ENCODE data around the gene SHISA4.
"Not testable (repeated sequence)": the region's sequence is repeated elsewhere in the genome, so short reads cannot be mapped to it uniquely, and the experiment has no call there.

SHISA4 gene

DNA sequence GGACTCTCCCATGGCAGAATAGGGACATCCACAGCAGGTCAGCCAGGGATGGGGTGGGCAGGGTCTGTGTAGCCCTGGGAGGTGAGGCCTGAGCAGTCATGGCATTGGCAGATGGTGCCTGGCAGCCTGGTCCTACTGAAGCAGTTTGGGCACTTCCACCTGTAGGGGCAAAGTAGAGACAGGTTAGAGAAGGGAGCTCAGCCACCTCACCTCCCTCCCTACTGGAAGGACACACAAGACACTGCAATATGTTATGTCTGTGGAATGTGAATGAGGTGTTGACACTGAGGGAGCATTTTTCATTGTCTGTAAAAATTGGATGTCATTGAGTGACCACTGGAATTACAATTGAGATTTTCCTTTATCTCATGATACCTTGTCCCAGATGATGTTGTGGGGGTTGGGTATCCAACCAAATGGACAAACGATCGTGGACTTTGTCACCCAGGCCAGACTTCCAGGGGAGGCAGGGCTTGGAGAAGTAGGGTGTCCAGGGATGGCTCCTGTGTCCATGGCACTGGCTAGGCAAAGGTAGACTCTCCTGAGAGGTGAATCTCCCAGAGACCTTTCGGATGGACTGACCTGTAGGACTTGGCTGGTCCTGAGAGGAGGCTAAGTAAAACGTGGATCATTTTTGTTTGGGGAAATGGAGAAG is 9.7 kb downstream of the SHISA4 start:
- TF ChIP-seq, protein P1, sequence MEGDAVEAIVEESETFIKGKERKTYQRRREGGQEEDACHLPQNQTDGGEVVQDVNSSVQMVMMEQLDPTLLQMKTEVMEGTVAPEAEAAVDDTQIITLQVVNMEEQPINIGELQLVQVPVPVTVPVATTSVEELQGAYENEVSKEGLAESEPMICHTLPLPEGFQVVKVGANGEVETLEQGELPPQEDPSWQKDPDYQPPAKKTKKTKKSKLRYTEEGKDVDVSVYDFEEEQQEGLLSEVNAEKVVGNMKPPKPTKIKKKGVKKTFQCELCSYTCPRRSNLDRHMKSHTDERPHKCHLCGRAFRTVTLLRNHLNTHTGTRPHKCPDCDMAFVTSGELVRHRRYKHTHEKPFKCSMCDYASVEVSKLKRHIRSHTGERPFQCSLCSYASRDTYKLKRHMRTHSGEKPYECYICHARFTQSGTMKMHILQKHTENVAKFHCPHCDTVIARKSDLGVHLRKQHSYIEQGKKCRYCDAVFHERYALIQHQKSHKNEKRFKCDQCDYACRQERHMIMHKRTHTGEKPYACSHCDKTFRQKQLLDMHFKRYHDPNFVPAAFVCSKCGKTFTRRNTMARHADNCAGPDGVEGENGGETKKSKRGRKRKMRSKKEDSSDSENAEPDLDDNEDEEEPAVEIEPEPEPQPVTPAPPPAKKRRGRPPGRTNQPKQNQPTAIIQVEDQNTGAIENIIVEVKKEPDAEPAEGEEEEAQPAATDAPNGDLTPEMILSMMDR (IDR thresholded peaks at IDR 0.05; ENCODE audit: low read depth, low read length, missing control alignments) = no peak
- H3K4me3 ChIP-seq (ENCODE audit: low read depth, low read length) = no peak overlapping the region
- no peak for DNase-seq (ENCODE audit: low read depth)

DNA sequence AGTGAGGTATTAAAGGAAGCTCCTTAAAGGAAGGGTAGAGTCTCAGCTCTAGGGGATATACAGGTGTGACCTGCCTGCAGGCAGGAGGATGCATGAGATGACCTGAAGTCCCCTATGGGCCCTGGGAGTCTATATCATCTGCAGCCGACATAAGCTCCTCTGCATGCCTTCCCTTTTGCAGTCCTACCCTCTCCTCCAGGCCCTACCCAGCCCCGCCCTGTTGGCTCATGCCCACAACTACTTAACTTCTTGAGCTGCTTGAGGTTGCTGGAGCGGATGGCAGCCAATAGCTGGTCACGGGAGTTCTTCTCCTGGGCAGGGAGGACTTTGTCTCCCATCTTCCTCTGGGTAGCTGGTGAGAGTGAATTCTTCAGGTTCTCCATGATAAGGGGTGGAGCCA is 10.3 kb downstream of the SHISA4 start:
- no peak for DNase-seq (ENCODE audit: low read depth)
- TF ChIP-seq, protein P1 (IDR thresholded peaks at IDR 0.05; ENCODE audit: low read depth, low read length, missing control alignments) = no peak
- no peak overlapping the region for H3K4me3 ChIP-seq (ENCODE audit: low read depth, low read length)

DNA sequence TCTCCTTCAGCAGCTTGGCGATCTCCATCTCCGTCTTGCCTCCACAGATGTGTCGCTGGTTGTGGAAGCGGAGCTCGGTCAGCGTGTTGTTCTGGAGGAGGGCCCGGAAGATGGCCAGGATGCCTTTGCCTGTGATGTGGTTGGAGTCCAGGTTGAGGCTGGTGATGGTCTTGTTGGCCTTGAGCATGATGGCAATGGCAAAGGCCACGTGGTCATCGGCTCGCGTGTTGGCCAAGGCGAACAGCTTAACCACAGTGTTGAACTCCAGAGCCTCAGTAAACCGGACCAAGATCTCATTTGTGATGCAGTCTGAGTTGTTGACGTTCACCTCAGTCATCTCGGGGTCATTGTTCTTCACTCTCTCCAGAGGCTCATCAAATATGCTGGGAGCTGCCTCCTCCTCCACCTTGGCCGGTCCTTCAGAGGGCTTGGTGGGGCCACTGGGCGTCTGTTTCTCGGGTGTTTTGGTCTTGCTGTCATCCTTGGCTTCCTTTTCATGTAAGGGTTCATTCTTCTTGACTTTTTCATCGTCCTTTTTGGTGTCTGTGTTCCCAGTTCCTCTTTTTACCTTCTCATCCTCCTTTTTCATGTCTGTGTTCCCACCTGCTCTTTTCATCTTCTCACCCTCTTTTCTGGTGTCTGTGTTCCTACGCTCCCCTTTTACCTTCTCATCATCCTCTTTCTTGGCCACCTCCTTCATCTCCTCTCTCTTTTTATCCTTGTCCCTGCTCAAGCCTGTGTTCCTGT is 11.2 kb downstream of the SHISA4 start:
- H3K4me3 ChIP-seq (ENCODE audit: low read depth, low read length) = no peak overlapping the region
- TF ChIP-seq, protein P1 (IDR thresholded peaks at IDR 0.05; ENCODE audit: low read depth, low read length, missing control alignments) = no peak
- no peak for DNase-seq (ENCODE audit: low read depth)

DNA sequence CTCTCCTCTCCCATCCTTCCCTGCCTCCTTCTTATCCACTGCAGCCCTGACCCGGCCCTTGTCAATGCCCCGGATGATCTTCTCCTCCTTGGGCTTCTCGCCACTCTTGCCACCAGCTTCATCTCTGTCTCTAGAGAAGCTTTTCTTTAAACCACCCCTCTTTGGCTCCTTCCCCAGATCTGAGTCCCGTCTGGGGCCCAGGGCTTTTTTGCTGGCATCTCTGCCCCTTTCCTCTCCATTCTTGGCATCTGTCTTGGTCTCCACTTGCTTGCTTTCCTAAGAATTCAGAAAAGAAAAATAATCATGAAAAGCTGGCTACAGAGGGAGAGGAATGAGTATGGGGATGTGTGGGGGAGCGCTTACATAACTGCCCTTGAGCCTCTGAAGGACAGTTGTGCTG is 11.8 kb downstream of the SHISA4 start:
- DNase-seq (ENCODE audit: low read depth) = no peak
- TF ChIP-seq, protein P1 (IDR thresholded peaks at IDR 0.05; ENCODE audit: low read depth, low read length, missing control alignments) = no peak
- no peak overlapping the region for H3K4me3 ChIP-seq (ENCODE audit: low read depth, low read length)

DNA sequence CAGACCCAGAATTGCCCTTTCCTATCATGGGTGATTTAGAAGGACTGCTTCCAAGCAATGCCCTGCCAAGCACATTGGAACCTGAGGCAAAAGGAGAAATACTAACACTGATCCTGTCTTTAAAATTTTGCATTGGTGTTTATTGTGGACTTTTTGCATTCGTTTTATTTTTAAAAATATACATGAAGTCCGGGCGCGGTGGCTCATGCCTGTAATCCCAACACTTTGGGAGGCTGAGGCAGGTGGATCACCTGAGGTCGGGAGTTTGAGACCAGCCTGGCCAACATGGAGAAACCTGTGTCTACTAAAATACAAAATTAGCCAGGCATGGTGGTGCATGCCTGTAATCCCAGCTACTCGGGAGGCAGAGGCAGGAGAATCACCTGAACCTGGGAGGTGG is 12.3 kb downstream of the SHISA4 start:
- DNase-seq (ENCODE audit: low read depth); H3K4me3 ChIP-seq (ENCODE audit: low read depth, low read length): not testable (repeated sequence)

DNA sequence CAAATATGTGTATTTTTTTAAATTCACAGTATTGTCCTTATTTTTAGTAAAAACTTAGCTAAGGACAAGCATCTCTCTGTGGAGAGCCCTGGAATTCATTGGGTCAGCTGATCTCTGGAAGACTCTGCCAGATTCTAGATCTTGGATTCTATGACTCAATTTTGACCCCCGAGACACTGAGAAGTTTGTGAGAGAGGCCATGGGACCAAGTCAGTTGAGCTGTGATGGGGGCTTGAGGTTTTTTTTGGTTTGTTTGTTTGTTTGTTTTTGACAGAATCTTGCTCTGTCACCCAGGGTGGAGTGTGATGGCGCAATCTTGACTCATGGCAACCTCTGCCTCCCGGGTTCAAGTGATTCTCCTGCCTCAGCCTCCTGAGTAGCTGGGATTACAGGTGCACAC is 13.5 kb downstream of the SHISA4 start:
- H3K4me3 ChIP-seq (ENCODE audit: low read depth, low read length) = no peak overlapping the region
- DNase-seq (ENCODE audit: low read depth) = no peak
- TF ChIP-seq, protein P1 (IDR thresholded peaks at IDR 0.05; ENCODE audit: low read depth, low read length, missing control alignments) = no peak

DNA sequence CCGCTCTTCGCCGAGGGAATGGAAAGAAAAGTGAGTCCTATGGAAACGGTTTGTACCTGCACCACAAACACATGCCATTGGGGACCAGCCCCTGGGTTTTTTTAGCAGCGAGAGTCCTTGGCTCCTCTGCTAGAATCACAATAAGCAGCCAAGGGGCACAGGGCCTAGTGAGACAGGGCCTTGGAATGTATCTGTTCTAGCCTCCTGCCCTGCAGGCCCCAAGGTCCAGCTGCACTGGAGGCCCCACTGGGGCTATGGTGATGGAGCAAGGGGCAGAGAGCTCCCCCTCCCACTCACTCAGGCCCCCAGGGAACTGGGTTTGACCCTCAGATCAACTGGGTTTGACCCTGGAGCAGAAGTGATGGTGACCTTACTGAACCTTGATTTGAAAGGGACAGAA is 14.4 kb downstream of the SHISA4 start:
- H3K4me3 ChIP-seq (ENCODE audit: low read depth, low read length) = no peak overlapping the region
- TF ChIP-seq, protein P1 (IDR thresholded peaks at IDR 0.05; ENCODE audit: low read depth, low read length, missing control alignments) = no peak
- no peak for DNase-seq (ENCODE audit: low read depth)
